Skin epidermis (tissue), 12 donors: ENCODE data around the gene IGHMBP2.

Experiments used
- H3K27ac ChIP-seq, 21 experiments: fragments of 200-600 bp; sonication (generic) in 11 of 21; one replicate each; pipeline ENCODE4 v1.5.0; 2020; ENCODE audit warnings: mild to moderate bottlenecking in 3 of 21, inconsistent platforms in 2 of 21, moderate library complexity in 2 of 21
- H3K4me3 ChIP-seq, 7 experiments: fragments of 200-600 bp; sonication (generic) in 2 of 7; one replicate each; pipeline ENCODE4 v1.5.0; 2020; ENCODE audit warnings: inconsistent platforms in 2 of 7, mild to moderate bottlenecking in 2 of 7, moderate library complexity in 1 of 7

Gene IGHMBP2

GRCh38 chr11:68936676-68937620, 33.3 kb downstream of the IGHMBP2 start:
- H3K27ac ChIP-seq: no peak overlapping the region

DNA sequence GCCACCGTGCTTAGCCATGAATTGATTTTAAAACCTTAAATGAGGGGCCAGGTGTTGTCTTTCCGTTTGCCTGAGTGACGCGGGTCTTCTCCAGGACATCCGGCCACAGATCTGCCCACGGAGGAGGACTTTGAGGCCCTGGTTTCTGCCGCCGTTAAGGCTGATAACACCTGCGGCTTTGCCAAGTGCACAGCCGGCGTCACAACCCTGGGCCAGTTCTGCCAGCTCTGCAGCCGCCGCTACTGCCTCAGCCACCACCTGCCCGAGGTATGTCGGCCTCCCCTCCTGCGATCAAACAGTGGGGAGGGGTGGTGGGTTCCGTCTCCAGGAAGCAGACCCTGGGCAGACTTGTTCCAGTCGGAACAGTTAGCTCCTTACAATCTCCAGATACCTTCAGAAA, 34.4 kb downstream of the IGHMBP2 start:
- H3K27ac ChIP-seq: no peak overlapping the region
- H3K4me3 ChIP-seq: no peak overlapping the region

More at GRCh38 chr11:68936676-68937620, 33.3 kb downstream of the IGHMBP2 start:
- H3K4me3 ChIP-seq: no peak overlapping the region

DNA sequence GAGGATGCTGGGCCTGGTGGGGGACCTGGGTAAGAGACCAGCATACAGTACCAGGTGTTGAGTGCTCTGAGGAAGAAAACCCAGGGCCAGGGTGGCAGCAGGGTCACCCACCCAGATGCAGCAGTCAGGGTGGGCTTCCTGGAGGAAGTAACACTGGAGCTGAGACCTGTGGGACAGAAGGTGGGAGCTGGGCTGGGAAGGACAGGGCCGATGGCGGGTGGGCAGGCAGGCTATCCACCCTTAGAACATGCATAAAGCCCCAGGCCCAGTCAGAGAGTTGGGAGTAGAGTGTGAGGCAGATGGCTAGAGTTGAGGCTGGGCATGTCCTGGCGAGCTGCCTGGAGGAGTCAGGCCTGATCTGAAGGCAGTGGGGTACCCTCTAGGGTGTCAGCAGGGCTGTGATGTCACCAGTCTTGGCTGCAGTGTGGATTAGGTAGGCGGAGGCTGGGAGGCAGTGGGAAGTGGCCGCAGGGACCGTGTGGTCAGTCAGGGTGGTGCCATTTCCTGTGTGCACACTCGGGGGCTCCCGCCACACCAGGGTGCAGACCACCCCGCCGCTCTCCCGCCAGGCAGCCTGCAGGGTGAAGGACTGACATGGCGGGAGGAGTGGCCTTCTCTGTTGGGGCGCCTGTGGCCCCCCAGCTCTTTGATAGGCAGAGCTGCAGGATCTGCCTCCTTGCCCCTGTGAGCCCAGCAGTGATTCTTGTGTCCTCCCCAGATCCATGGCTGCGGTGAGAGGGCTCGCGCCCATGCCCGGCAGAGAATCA, 35.3 kb downstream of the IGHMBP2 start:
- H3K27ac ChIP-seq: no peak overlapping the region

DNA sequence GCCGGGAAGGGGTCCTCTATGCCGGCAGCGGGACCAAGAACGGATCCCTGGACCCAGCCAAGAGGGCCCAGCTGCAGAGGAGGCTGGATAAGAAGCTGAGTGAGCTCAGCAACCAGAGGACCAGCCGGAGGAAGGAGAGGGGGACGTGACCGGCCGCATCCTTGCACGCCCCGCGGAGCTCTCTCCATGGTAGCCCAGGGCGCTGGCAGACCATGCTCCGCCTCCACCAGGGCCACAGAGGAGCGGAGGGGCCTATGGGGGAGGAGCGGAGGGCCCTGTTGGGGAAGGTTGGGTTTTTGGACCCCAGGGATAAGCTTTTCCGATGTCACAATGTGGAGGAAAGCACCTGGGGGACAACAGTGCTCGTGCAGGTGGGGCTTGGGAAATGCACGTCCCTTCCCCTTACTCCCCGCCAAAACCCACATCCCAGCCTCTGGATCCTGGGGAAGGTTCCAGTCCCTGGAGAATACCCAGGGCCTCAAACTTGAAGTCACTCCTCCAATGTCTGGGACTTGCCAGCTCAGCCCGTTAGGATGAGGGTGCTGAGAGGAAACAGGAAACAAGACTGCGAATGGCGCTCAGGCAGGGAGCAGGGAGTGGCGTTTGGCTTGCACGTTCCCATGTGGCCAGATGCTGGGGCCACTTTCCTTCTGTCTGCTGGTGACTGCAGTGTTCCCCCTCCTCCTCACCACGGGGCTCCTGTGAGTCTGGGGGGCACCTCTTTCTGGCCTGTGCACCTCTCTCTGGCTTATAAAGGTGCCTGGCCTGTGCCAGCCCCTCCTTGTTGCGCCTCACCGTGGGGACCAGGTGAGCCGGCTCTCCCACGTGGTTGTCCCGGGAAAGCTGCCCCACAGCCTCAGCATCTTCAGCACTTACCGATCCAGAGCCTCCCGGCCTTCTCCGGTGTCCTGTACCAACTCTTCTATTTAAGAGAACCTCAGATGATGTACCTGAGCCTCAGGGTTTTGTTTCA, 36.2 kb downstream of the IGHMBP2 start:
- no peak overlapping the region for H3K27ac ChIP-seq

More for the DNA sequence above, 35.3 kb downstream of the IGHMBP2 start:
- H3K4me3 ChIP-seq: no peak overlapping the region

DNA sequence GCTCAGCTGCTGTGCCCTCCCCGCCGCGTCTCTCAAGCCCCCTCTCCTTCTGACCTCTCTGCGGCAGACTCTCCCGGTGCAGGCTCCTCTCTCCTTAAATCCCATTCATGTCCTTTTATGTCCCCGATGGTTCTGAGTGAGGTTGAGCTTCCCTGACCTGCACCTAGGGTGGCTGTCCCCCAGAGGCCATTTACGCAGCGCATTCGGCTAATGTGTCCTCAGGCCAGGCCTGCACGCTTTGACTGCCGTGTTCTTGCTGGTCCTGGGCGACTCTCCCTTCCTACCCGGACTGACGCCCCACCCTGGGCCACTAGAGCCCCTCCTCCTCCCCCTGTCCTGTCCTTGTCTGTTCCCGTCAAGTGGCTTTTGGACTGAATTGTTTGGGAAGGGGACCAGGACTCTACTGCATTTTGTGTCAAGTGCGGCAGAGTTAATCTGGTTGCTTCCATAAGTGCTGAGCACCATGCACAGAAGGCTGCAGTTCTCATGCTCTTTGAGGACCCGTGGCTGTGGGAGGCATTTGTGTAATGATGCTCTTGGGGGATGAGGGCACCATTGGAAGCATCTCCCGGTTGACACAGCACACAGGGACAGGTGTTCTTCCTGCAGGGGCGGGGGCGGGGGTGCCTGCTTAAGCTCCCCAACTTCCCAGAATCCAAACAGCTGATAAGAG, 37.1 kb downstream of the IGHMBP2 start:
- no peak overlapping the region for H3K4me3 ChIP-seq
- H3K27ac ChIP-seq: no peak overlapping the region

More for the DNA sequence above, 36.2 kb downstream of the IGHMBP2 start:
- H3K4me3 ChIP-seq: no peak overlapping the region

DNA sequence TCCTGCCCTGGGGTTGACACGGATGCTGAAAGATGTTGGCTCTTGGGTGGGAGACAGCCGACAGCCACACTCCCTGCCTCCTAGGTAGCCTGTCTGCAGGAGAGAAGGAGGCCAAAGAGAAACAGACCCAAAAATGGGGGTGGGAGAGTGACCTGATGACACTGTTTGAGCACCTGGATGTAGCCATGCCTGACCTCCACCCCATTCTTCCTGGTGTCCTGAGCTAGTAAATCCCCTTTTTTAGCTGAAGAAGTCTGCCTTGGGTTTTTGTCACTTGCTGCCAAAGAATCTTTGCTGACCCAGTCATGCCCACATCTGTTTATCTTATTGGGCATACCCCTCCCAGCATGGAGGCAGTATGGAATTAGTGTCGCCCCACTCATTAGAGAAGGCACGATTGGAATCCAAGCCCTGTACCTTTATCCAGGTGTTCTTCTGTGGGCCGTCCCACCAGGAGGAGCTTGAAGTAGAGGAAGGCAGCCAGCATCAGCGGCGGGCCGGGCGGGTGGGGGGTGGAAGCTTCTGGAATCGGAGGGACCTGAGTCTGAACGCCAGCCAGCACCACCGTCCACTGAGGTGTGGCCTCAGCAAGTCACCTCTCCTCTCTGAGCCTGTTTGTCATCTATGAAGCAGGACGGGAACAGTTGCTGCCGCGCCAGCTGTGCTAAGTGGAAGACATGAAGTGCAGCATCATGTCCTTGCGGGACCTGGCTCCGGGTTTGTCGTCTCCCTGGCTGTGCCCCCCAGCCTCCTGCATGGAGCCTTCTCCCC, 37.8 kb downstream of the IGHMBP2 start:
- Histone ChIP-seq H3K4me3 (no peak overlapping the region), H3K27ac (peak overlapping the region in 2 of 21 experiments; percentile 2 to 45)

DNA sequence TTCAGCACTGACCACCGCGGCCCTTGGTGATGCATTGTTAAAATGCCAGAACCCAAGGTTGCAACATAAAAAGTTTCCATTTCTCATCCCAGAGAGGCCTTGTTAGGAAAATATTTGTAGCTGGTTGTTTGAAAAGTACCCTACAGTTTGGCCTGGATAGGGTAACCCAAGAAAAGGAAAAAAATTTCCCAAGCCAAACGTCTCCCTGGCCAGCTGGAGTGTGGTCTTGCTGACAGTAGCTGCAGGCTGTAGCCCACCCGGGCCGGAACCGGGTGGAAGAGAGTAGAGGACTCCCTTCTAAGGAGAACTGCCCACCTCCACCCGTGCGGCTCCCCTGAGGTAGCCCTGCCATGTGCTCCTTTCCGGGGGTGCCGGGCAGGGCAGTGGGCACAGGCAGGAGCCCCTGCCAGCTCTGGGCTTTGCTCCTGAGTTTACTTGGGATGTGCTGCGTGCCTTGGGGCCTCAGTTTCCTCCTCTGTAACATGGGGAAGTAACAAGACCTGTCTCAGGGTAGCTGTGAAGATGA, 38.5 kb downstream of the IGHMBP2 start:
- no peak overlapping the region for H3K4me3 ChIP-seq
- peak overlapping the region in 3 of 21 experiments; percentile 33 to 45 (median 35) for H3K27ac ChIP-seq

GRCh38 chr11:68942751-68943271, 39.1 kb downstream of the IGHMBP2 start:
- Histone ChIP-seq H3K27ac (peak overlapping the region in 4 of 21 experiments; percentile 33 to 45 (median 36)), H3K4me3 (no peak overlapping the region)

GRCh38 chr11:68946416-68947090, 42.9 kb downstream of the IGHMBP2 start:
- Histone ChIP-seq H3K4me3 (no peak overlapping the region), H3K27ac (peak overlapping the region in 1 of 21 experiments; percentile 1)

DNA sequence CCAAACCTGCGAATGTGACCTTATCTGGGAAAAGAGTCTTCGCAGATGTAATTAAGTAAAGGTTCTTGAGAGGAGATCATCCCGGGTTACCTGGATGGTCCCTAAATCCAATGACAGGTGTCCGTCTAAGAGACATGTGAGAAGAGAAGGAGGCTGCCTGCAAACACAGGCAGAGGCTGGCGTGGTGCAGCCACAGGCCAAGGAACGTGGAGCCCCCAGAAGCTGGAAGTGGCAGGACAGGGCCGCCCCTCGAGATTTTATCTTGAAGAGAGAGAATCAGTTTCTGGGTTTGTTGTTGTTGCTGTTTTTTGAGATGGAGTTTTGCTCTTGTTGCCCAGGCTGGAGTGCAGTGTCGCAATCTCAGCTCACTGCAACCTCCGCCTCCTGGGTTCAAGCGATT, 43.5 kb downstream of the IGHMBP2 start:
- Histone ChIP-seq H3K4me3 (no peak overlapping the region), H3K27ac (peak overlapping the region in 1 of 21 experiments; percentile 1)

- H3K4me3 ChIP-seq: no peak overlapping the region
- no peak overlapping the region for H3K27ac ChIP-seq
Measured at GRCh38 chr11:68948496-68948895, 44.8 kb downstream of the IGHMBP2 start.

GRCh38 chr11:68948935-68949334, 45.2 kb downstream of the IGHMBP2 start:
- Histone ChIP-seq H3K4me3 (no peak overlapping the region), H3K27ac (no peak overlapping the region)

DNA sequence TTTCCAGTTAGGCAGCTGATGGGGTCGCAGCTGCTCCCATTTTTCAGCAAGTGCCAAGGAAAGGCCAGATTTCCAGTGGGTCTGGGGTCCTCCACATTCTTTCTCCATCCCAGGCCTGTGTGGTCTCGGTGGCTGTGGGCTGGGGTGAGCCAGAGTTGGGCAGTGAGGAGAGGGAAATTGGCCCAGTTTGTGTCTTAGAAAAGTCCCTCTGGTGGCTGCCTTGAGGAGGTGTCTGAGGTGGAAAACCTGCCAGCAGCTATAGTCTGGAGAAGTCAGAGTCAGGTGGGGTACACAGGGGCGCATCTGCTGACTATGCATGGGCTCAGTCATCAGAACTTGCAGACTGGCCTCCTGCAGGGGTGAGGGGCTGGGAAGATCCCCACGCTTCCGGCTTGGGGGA, 46.6 kb downstream of the IGHMBP2 start:
- Histone ChIP-seq H3K4me3 (no peak overlapping the region), H3K27ac (no peak overlapping the region)

GRCh38 chr11:68950762-68951161, 47.1 kb downstream of the IGHMBP2 start:
- H3K27ac ChIP-seq: no peak overlapping the region

DNA sequence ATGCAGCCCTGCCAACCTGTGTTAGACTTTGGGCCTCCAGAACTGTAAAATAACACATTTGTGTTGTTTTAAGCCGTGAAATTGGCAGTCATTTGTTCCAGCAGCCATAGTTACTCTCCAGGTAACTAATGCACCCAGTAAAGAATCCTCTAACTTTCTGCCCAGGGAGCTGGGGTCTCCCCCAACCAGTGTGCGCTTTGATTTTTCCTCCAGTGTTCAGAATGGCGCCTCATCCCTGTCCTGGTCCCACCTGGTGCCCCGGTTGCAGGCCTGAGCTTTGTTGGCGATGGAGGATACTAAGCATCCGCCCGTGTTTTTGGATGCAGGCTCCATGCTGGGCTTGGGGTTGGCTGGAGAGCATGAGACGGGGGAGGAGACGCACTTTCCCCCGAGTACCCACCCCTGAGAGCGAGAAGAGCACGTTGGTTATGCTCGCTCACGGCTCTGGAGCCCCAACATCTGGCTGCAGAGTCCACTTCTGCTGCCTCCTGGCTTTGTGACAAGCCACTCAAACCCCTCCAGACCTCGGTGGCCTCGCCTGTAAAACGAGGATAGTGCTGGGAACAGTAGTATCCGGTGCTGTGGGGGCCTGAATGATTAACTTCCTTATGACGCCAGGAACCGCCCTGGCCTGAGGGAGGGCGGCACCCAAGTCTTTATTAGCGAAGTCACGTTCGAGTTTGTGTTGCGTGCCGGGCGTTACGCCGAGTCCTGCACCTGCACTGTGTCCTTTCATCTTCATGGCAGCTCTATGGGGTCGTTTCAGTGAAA, 51.3 kb downstream of the IGHMBP2 start:
- H3K4me3 ChIP-seq: no peak overlapping the region
- H3K27ac ChIP-seq: no peak overlapping the region

More at GRCh38 chr11:68950762-68951161, 47.1 kb downstream of the IGHMBP2 start:
- no peak overlapping the region for H3K4me3 ChIP-seq

DNA sequence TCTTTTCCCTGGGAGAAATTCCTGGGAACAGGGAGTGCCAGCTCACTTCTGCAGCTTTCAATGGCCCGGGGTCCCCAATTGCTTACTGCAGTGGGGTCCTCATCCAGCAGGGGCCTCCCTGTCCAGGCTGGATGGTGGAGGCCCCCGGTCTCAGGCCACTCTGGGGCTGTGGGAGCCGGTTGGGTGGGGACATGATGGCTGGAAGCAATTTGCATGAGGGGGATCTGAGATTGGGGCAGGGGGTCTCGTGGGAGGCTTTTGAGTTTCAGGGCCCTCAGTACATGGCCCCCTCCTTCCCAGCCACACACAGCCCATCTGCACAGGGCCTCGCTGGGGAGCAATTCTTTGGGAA, 51.9 kb downstream of the IGHMBP2 start:
- no peak overlapping the region for H3K4me3 ChIP-seq
- no peak overlapping the region for H3K27ac ChIP-seq
